ENCODE data around the gene TMEM259. TPM values are rescaled to one million over a fixed set of nuclear protein-coding genes. Genes with fewer than 3 reads are reported as not detected.

TMEM259 gene
- total and polyA plus RNA-seq, 2 of the 13 experiments (the other 11 are each of a cell fraction or from before 2014, with no cell fraction given), result 64.7 to 164 TPM

- peak; percentile 61; the same call in 1 of the 2 replicates for TF ChIP-seq ZBTB2 (CRISPR knock-in tag; IDR thresholded peaks at IDR 0.05; ENCODE audit: low read depth)
- TF ChIP-seq NR2F2 (IDR thresholded peaks at IDR 0.05; ENCODE audit: borderline replicate concordance, low read depth), result 0 out of 2 replicates have a peak, but pooled peaks have one; percentile 27
- TF ChIP-seq USF2 (IDR thresholded peaks at IDR 0.05; ENCODE audit: low read depth, low read length), result no peak
- TF ChIP-seq USF2 (CRISPR knock-in tag; IDR thresholded peaks at IDR 0.05; ENCODE audit: borderline replicate concordance), result no peak
- TF ChIP-seq SALL2 (CRISPR knock-in tag; IDR thresholded peaks at IDR 0.05), result no peak
- no peak; the same call in 1 of the 2 replicates for TF ChIP-seq ZNF784 (CRISPR knock-in tag; IDR thresholded peaks at IDR 0.05; ENCODE audit: borderline replicate concordance)
- 0 out of 2 replicates have a peak, but pooled peaks have one; percentile 19 for TF ChIP-seq BHLHE40 (IDR thresholded peaks at IDR 0.05; ENCODE audit: low read length)
- TF ChIP-seq NR2C2 (CRISPR knock-in tag; IDR thresholded peaks at IDR 0.05; ENCODE audit: borderline replicate concordance), result peak; percentile 55; the same call in 1 of the 2 replicates
- no peak for TF ChIP-seq ZNF235 (CRISPR knock-in tag; IDR thresholded peaks at IDR 0.05; ENCODE audit: borderline replicate concordance)
- TF ChIP-seq REL (CRISPR knock-in tag; conservative IDR thresholded peaks at IDR 0.05), result no peak
- no peak for TF ChIP-seq ZNF367 (CRISPR knock-in tag; IDR thresholded peaks at IDR 0.05; ENCODE audit: borderline replicate concordance)
- no peak for TF ChIP-seq MED13 (CRISPR knock-in tag; IDR thresholded peaks at IDR 0.05)
- no peak for TF ChIP-seq POLR2G (IDR thresholded peaks at IDR 0.05; ENCODE audit: low read depth, low read length)
- TF ChIP-seq ZNF614 (CRISPR knock-in tag; IDR thresholded peaks at IDR 0.05; ENCODE audit: borderline replicate concordance), result no peak
- TF ChIP-seq CAMTA2 (CRISPR knock-in tag; IDR thresholded peaks at IDR 0.05; ENCODE audit: borderline replicate concordance), result no peak
- TF ChIP-seq ZNF207 (IDR thresholded peaks at IDR 0.05; ENCODE audit: borderline replicate concordance), result no peak
- TF ChIP-seq IRX3 (CRISPR knock-in tag; IDR thresholded peaks at IDR 0.05; ENCODE audit: borderline replicate concordance, low read depth), result 0 out of 2 replicates have a peak, but pooled peaks have one; percentile 56
- peak; percentile 49; the same call in 1 of the 2 replicates for TF ChIP-seq ZNF777 (CRISPR knock-in tag; IDR thresholded peaks at IDR 0.05)
- no peak for TF ChIP-seq ZNF598 (CRISPR knock-in tag; IDR thresholded peaks at IDR 0.05; ENCODE audit: borderline replicate concordance)
- TF ChIP-seq BRD4 (CRISPR knock-in tag; IDR thresholded peaks at IDR 0.05), result no peak
- no peak for TF ChIP-seq TCF12 (IDR thresholded peaks at IDR 0.05)
- peak; percentile 44; the same call in 1 of the 2 replicates for TF ChIP-seq TCF12 (CRISPR knock-in tag; IDR thresholded peaks at IDR 0.05)
- TF ChIP-seq BRF2 (CRISPR knock-in tag; IDR thresholded peaks at IDR 0.05), result 0 out of 2 replicates have a peak, but pooled peaks have one; percentile 34
Observed at GRCh38 chr19:982567-983170, 38.3 kb downstream of the TMEM259 start (continued).

Measured in HepG2 (cell line).